Central memory CD4-positive, alpha-beta T cell (primary cell): ENCODE results near the gene PSMD7.
"Not testable (repeated sequence)": the region's sequence is repeated elsewhere in the genome, so short reads cannot be mapped to it uniquely, and the experiment has no call there.

Experiments used
- DNase-seq: peaks from one replicate; pipeline ENCODE4 v3.0.0; 2022

The PSMD7 gene

GRCh38 chr16:74297145-74297665, 591 bp downstream of the PSMD7 start:
- DNase-seq = no peak

GRCh38 chr16:74298104-74298503, 1.5 kb downstream of the PSMD7 start:
- no peak for DNase-seq

GRCh38 chr16:74302341-74302740, 5.7 kb downstream of the PSMD7 start:
- DNase-seq = no peak

GRCh38 chr16:74304164-74304834, 7.7 kb downstream of the PSMD7 start:
- no peak for DNase-seq

GRCh38 chr16:74304835-74305176, 8.2 kb downstream of the PSMD7 start:
- no peak for DNase-seq

- DNase-seq = no peak
Measured at GRCh38 chr16:74305281-74305680, 8.7 kb downstream of the PSMD7 start.

GRCh38 chr16:74305978-74306784, 9.6 kb downstream of the PSMD7 start:
- DNase-seq = no peak

GRCh38 chr16:74307383-74307782, 10.8 kb downstream of the PSMD7 start:
- no peak for DNase-seq

- peak; percentile 6 for DNase-seq
Measured at GRCh38 chr16:74309789-74310781, 13.5 kb downstream of the PSMD7 start.

GRCh38 chr16:74315059-74315458, 18.4 kb downstream of the PSMD7 start:
- DNase-seq = no peak

GRCh38 chr16:74320707-74321106, 24.1 kb downstream of the PSMD7 start:
- DNase-seq = no peak

GRCh38 chr16:74321356-74321755, 24.7 kb downstream of the PSMD7 start:
- DNase-seq = no peak

- no peak for DNase-seq
Measured at GRCh38 chr16:74322301-74322710, 25.7 kb downstream of the PSMD7 start.

- DNase-seq = not testable (repeated sequence)
Measured at GRCh38 chr16:74324777-74325176, 28.2 kb downstream of the PSMD7 start.

GRCh38 chr16:74325641-74326040, 29.0 kb downstream of the PSMD7 start:
- DNase-seq = no peak

- DNase-seq = not testable (repeated sequence)
Measured at GRCh38 chr16:74328346-74328745, 31.7 kb downstream of the PSMD7 start.

- DNase-seq = not testable (repeated sequence)
Measured at GRCh38 chr16:74332469-74332868, 35.9 kb downstream of the PSMD7 start.

GRCh38 chr16:74337506-74337905, 40.9 kb downstream of the PSMD7 start:
- not testable (repeated sequence) for DNase-seq

- not testable (repeated sequence) for DNase-seq
Measured at GRCh38 chr16:74339226-74339625, 42.6 kb downstream of the PSMD7 start.

GRCh38 chr16:74353038-74353437, 56.4 kb downstream of the PSMD7 start:
- not testable (repeated sequence) for DNase-seq
